Measurements from ENCODE around the gene OR4A47.
"Not testable (repeated sequence)": the region's sequence is repeated elsewhere in the genome, so short reads cannot be mapped to it uniquely, and the experiment has no call there.

The OR4A47 gene

GRCh38 chr11:48488493-48488892, at the start of gene OR4A47:
Gene OR4A47, plus strand, starts transcription at chr11:48488793. Its CDS starts 0 bp downstream, at chr11:48488793.
- not testable (repeated sequence) for DNase-seq (ENCODE audit: low read depth)

- not testable (repeated sequence) for DNase-seq (ENCODE audit: low read depth)
Observed at GRCh38 chr11:48455909-48456308, 32.7 kb upstream of the OR4A47 start.

GRCh38 chr11:48473966-48474365, 14.6 kb upstream of the OR4A47 start:
- not testable (repeated sequence) for DNase-seq (ENCODE audit: low read depth)

GRCh38 chr11:48474703-48475102, 13.9 kb upstream of the OR4A47 start:
- not testable (repeated sequence) for DNase-seq (ENCODE audit: low read depth)

GRCh38 chr11:48506169-48506568, 17.6 kb downstream of the OR4A47 start:
- not testable (repeated sequence) for DNase-seq (ENCODE audit: low read depth)

- no peak for DNase-seq (ENCODE audit: low read depth)
Observed at GRCh38 chr11:48538991-48539390, 50.4 kb downstream of the OR4A47 start.
